ENCODE data around the gene DSN1. TPM values are rescaled to one million over a fixed set of nuclear protein-coding genes. Genes with fewer than 3 reads are reported as not detected.

The DSN1 gene
- total and polyA plus RNA-seq, 2 of the 8 experiments (the other 6 are each of a cell fraction or from before 2014, with no cell fraction given): 12.0 to 26.2 TPM

- H3K23ac ChIP-seq (ENCODE audit: insufficient read length): no peak overlapping the region
- H3K4ac ChIP-seq (replicated peaks; ENCODE audit: insufficient read length, low read depth, low read length): no peak overlapping the region
- no peaks in the 10 kb centered on the region for H3K9me3 ChIP-seq (ENCODE audit: insufficient read depth in 2 of 2, low read depth in 1 of 2, low read length in 1 of 2)
- peaks cover 10 to 67% (median 38%) of the 10 kb centered on the region in 4 experiments for H3K36me3 ChIP-seq (ENCODE audit: control insufficient read depth in 2 of 4, insufficient read depth in 4 of 4, low read length in 3 of 4)
- POLR2A ChIA-PET (ENCODE audit: partially characterized antibody): no interaction called here
- H2BK20ac ChIP-seq (ENCODE audit: low read length): no peak overlapping the region
- no peak overlapping the region for H3K14ac ChIP-seq (ENCODE audit: insufficient read length)
- H2BK120ac ChIP-seq (replicated peaks; ENCODE audit: low read depth, low read length): no peak overlapping the region
- WGBS, 2 experiments (ENCODE audit: extremely low coverage in 1 of 2, insufficient coverage in 1 of 2, insufficient read length in 1 of 2, insufficient replicate concordance in 2 of 2, low coverage in 1 of 2, low lambda C conversion rate in 2 of 2, missing lambda C conversion rate in 1 of 2): 83% methylated on average over 1 of the region's 1 CpG; no CpG with 5 or more reads in 1 of the 2 experiments
- no peak for FAIRE-seq
- no peaks in the 10 kb centered on the region for H3K79me1 ChIP-seq (ENCODE audit: low read depth, low read length)
- H3K4me3 ChIP-seq (ENCODE audit: extremely low read depth in 1 of 4, insufficient read depth in 2 of 4, low read depth in 3 of 4, low read length in 4 of 4): no peak overlapping the region
- no peaks in the 10 kb centered on the region for H3K4me1 ChIP-seq (replicated peaks in 1 of 4; ENCODE audit: control insufficient read depth in 3 of 4, insufficient read depth in 4 of 4, low read length in 3 of 4)
- H4K91ac ChIP-seq (replicated peaks; ENCODE audit: insufficient read length, low read length): no peak overlapping the region
- H3K56ac ChIP-seq (replicated peaks; ENCODE audit: insufficient read length, low read depth, low read length): no peak overlapping the region
- H2AK5ac ChIP-seq (ENCODE audit: low read depth, low read length): no peak overlapping the region
- no peak overlapping the region for H3K4me2 ChIP-seq (ENCODE audit: insufficient read depth in 1 of 2, low read depth in 2 of 2, low read length in 2 of 2)
- no peaks in the 10 kb centered on the region for H3K79me2 ChIP-seq (ENCODE audit: control insufficient read depth in 1 of 2, insufficient read depth in 2 of 2, low read length in 2 of 2)
- no peaks in the 10 kb centered on the region for H3K27me3 ChIP-seq (replicated peaks in 1 of 4; ENCODE audit: control insufficient read depth in 3 of 4, extremely low read depth in 1 of 4, insufficient read depth in 3 of 4, low read length in 3 of 4)
- H3K27ac ChIP-seq (ENCODE audit: low read depth, low read length): no peak overlapping the region
- no peaks in the 10 kb centered on the region for H3K23me2 ChIP-seq (ENCODE audit: low read depth, low read length)
- H4K5ac ChIP-seq (ENCODE audit: insufficient read length, low read depth, low read length): no peak overlapping the region
- no peak overlapping the region for H2BK12ac ChIP-seq (ENCODE audit: low read depth, low read length)
- H2BK5ac ChIP-seq (ENCODE audit: low read depth, low read length): no peak overlapping the region
- DNase-seq (ENCODE audit: low read depth in 1 of 2, low spot score in 2 of 2): no peak
- H4K20me1 ChIP-seq (replicated peaks in 1 of 2; ENCODE audit: control insufficient read depth in 1 of 2, insufficient read depth in 2 of 2, low read length in 2 of 2): peaks cover 0 to 2% of the 10 kb centered on the region in 2 experiments
- no peak overlapping the region for H3K9ac ChIP-seq (replicated peaks in 1 of 4; ENCODE audit: extremely low read depth in 1 of 4, low read depth in 3 of 4, low read length in 3 of 4)
- H2BK15ac ChIP-seq (ENCODE audit: low read length): no peak overlapping the region
- H3K18ac ChIP-seq (ENCODE audit: extremely low read depth, low read length): no peak overlapping the region
- H4K8ac ChIP-seq (ENCODE audit: extremely low read depth, insufficient read depth, low read length): no peak overlapping the region
- no peak overlapping the region for H2AFZ ChIP-seq (ENCODE audit: low read length)
- CTCF ChIA-PET (ENCODE audit: partially characterized antibody): interaction anchor here (1.0 to 3.5 kb wide), 10 partner anchors 8 to 119 kb away, joined by 3 to 23 read pairs (median 4); no protein-coding TSS in a partner anchor
- no peak for TF ChIP-seq BRCA1 (IDR thresholded peaks at IDR 0.05; ENCODE audit: low read depth, low read length)
- TF ChIP-seq TAF7 (optimal IDR thresholded peaks at IDR 0.05; ENCODE audit: borderline replicate concordance, low read depth, low read length): no peak
- TF ChIP-seq CHD1 (IDR thresholded peaks at IDR 0.05; ENCODE audit: low read depth, low read length): no peak
- no peak for TF ChIP-seq EP300 (IDR thresholded peaks at IDR 0.05; ENCODE audit: borderline replicate concordance in 1 of 2, low read depth in 2 of 2, low read length in 2 of 2)
- no peak for TF ChIP-seq JUN (IDR thresholded peaks at IDR 0.05; ENCODE audit: low read depth, low read length)
- TF ChIP-seq RNF2 (IDR thresholded peaks at IDR 0.05; ENCODE audit: borderline replicate concordance, low read depth, low read length, missing control alignments, poor library complexity, severe bottlenecking): no peak
Observed at GRCh38 chr20:36800410-36800809, 26.8 kb upstream of the DSN1 start.

Data from H1 (cell line).